Raji (cell line): ENCODE data around the gene TP53RK.

Source experiments
- POLR2A ChIP-seq: IDR thresholded peaks from 2 replicates; pipeline ENCODE4 v1.6.1; 2011; ENCODE audit warnings: low read depth, low read length, control low read depth; ENCODE audit not compliant: insufficient read depth

The TP53RK gene

GRCh38 chr20:46689082-46689753, at the start of gene TP53RK:
TSS of gene TP53RK (minus strand) at chr20:46689444. CDS start at chr20:46689414, 30 bp downstream.
- peak; percentile 79 for TF ChIP-seq POLR2A

- no peak for TF ChIP-seq POLR2A
Measured at GRCh38 chr20:46735436-46735835, 46.2 kb upstream of the TP53RK start.

- no peak for TF ChIP-seq POLR2A
Measured at GRCh38 chr20:46731770-46732169, 42.5 kb upstream of the TP53RK start.

- TF ChIP-seq POLR2A: no peak
Measured at GRCh38 chr20:46725186-46726165, 36.2 kb upstream of the TP53RK start.

GRCh38 chr20:46724343-46724959, 35.2 kb upstream of the TP53RK start:
- TF ChIP-seq POLR2A: no peak

GRCh38 chr20:46723039-46723438, 33.8 kb upstream of the TP53RK start:
- no peak for TF ChIP-seq POLR2A

GRCh38 chr20:46722450-46722849, 33.2 kb upstream of the TP53RK start:
- no peak for TF ChIP-seq POLR2A

GRCh38 chr20:46721476-46721875, 32.2 kb upstream of the TP53RK start:
- no peak for TF ChIP-seq POLR2A

GRCh38 chr20:46720776-46721425, 31.7 kb upstream of the TP53RK start:
- no peak for TF ChIP-seq POLR2A

- no peak for TF ChIP-seq POLR2A
Measured at GRCh38 chr20:46720019-46720418, 30.8 kb upstream of the TP53RK start.

- no peak for TF ChIP-seq POLR2A
Measured at GRCh38 chr20:46717818-46718541, 28.7 kb upstream of the TP53RK start.

- TF ChIP-seq POLR2A: no peak
Measured at GRCh38 chr20:46715292-46715756, 26.1 kb upstream of the TP53RK start.

- TF ChIP-seq POLR2A: no peak
Measured at GRCh38 chr20:46713957-46714834, 25.0 kb upstream of the TP53RK start.
